GM21447 (cell line): ENCODE results near the gene PAPPA2.

ENCODE experiments used
- ATAC-seq: cut with Tn5 transposase; IDR thresholded peaks from one replicate; pipeline ENCODE4 v1.9.1; 2021; ENCODE audit not compliant: unreplicated experiment

Gene PAPPA2

DNA sequence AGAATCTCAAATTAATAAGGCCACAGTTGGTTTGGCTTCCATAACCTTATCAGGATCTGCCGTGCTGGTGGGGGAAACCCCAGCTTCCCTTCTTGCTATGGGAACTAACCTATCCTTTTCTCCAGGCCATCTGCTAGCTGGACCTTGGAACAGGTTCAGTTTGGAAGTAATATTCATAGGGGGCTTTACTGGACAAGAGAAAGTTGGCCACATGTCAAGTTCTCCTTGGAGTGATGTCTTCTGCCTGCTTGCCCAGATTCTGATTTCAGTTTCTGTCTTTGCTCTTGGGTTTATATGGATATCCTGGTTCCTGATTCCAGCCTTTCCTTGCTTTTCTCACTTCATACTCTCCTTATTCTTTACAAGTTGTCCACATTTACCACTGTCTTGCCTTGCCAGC lies 421.9 kb downstream of the PAPPA2 start:
- no peak for ATAC-seq

- ATAC-seq = no peak
Observed at GRCh38 chr1:176885341-176885740, 422.4 kb downstream of the PAPPA2 start.

DNA sequence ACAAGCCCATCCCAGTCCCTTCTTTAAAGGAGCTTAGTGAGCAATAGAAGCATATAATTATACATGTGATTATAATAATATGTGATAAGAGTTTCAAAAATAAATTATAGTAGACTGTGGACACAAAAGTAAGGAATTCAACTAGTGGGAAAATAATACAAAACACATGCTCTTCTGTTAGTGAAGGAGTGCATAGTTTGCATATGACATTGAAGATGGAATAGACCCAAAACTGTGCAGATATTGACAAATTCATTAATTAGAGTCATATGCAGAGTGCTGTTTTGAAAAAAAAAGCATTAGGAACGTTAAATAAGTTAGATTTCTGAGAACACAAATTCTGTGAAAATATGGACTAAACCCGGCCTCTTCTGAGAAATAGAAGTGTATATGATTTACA lies 422.8 kb downstream of the PAPPA2 start:
- ATAC-seq = no peak

DNA sequence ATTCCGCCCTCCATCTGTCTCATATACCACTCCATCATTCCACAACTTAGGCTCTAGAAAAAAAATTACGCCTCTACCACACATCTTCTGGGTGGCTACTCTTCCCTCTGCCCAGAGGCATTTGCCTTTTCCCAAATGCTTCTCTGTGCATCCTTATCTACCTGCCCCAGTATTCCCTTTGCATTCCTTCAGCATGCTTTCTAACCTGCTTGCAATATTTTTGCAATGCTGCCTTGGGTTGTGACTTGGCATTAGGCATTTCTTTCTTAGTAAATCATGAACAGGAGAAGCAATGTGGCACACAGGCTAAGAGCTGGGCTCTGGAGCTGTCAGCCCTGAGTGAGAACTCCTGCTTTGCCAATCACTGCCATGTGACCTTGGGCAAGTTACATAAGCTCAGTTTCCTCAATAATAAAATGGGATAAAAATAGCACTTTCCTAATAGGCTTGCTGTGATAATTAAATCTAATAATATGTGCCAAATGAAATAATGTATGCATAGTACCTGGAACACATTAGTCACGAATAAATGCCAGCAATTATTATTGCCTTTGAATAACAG lies 425.6 kb downstream of the PAPPA2 start:
- ATAC-seq = no peak

DNA sequence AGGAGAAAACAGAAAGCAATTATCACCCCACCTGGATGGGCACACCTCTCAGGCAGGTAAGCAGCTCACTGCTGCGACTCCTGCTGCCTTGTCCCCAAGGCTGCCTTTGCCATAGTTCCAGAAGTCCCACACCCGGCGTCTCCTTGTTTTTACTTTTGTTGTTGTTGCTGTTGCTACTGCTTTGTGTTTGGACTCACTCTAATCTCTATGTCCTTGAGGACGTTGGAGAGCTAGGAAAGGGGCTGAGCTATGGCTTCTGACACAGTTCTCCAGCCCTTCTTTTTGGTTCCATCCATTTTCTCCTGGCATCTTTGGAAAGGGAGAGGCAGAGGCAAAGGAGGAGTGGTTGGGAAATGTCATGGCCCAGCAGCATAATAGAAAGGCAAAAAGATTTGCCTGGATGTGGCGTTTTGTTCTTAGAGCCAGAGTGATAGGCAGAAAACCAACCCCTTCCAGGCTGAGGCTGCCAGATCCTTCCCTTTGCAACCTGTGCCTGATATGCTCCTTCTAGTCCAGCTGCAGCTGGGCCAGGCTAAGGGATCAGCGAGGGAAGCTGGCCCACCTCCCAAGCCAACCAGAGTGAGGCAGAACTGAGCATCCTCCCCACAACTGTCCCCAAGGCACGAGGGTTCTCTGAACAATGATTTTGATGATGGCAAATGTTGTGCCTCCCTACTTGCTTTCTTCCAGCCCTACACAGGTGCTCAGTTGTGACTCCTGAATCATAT lies 430.8 kb downstream of the PAPPA2 start:
- ATAC-seq = no peak

- ATAC-seq = no peak
Observed at GRCh38 chr1:176894450-176894849, 431.5 kb downstream of the PAPPA2 start.
